GM19324 (cell line): ENCODE measurements around the gene CARMIL3.
"Not testable (repeated sequence)": the region's sequence is repeated elsewhere in the genome, so short reads cannot be mapped to it uniquely, and the experiment has no call there.

ENCODE experiments used
- ATAC-seq: cut with Tn5 transposase; IDR thresholded peaks from one replicate; pipeline ENCODE4 v1.9.1; 2021; ENCODE audit warnings: mild to moderate bottlenecking, moderate library complexity; ENCODE audit not compliant: unreplicated experiment, low FRiP score

The CARMIL3 gene

DNA sequence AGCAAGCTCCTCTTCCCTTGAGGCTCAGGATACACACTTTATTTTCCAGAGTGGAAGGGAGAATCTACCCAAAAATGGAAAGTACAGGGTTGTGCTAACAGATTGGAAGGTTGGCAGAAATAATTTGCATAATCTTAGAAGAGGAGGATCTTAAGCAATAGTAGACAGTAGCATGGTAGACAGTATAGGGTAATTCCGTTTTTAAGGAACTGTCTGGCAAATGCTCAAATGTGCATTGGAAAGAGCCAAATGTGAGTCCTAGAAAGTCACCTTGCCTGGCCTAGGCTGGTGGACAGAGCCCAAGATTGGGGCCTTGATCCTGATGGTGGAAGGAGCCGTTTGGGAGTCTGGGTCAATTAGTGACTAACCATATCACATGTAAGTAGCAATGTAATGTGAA is 13.1 kb upstream of the CARMIL3 start:
- no peak for ATAC-seq

- no peak for ATAC-seq
Observed at GRCh38 chr14:24040692-24041091, 11.1 kb upstream of the CARMIL3 start.

- ATAC-seq: no peak
Observed at GRCh38 chr14:24042746-24043145, 9.1 kb upstream of the CARMIL3 start.

GRCh38 chr14:24049002-24049401 is 2.8 kb upstream of the CARMIL3 start:
- ATAC-seq: not testable (repeated sequence)

- not testable (repeated sequence) for ATAC-seq
Observed at GRCh38 chr14:24050753-24051152, 1.1 kb upstream of the CARMIL3 start.

DNA sequence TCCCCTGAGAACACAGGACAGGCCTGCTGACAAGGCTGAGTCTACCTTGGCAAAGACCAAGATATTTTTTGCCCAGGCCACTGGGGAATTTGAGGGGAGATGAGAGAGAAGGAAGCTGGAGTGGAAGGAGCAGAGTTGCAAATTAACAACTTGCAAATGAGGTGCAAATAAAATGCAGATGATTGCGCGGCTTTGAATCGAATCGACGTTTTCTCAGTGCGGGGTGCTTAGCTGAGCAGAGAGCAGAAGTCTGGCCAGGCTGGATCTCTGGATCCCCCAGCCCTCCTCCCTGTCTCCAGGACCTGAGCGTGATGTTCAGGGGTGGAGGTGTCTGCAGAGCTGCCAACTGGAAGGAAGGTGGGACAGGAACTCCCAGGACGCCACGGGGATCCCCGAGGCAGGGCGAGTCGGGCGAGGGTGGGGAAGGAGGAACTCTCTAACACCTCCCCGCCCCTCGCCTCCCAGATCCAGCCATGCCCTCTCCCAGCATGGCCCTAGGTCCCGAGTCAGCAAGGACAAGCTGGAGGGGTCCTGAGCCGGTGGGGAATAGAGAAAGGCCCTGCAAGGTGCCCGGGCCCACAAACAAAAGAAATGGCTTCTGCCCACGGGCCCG is 527 bp upstream of the CARMIL3 start:
- no peak for ATAC-seq

- ATAC-seq: no peak
Observed at GRCh38 chr14:24052656-24053547, 1.1 kb downstream of the CARMIL3 start.

DNA sequence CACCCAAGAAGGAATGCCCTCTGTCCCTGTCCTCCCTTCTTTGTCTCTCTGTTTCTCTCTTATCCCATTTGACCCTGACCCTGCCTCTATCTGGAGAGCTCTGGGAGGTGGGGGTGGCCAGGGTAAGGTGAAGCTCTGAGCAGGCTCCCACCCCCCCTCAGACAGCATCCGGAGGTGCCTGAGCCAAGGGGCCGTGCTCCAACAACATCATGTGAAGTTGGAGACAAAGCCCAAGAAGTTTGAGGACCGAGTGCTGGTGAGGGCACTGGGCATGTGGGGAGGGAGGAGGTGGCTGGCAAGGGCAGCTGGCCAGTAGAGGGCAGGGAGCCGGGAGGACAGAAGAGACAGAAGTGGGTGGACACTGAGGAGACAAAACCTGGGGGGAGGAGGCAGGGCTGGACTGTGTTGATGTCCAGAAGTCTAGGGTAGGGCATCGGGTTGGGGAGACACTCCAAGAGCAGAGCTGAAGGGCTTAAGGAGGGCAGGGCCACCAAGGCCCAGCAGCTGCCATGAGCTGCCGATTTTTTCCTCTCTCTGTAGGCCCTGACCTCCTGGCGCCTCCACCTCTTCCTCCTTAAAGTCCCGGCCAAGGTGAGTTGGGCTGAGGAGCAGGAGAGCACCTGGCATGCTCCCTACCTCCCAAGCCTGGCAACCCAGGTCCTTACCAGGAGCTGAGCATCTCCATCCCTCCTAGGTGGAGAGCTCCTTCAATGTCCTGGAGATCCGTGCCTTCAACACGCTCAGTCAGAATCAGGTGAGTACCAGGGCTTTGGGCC is 1.9 kb downstream of the CARMIL3 start:
- ATAC-seq: no peak

DNA sequence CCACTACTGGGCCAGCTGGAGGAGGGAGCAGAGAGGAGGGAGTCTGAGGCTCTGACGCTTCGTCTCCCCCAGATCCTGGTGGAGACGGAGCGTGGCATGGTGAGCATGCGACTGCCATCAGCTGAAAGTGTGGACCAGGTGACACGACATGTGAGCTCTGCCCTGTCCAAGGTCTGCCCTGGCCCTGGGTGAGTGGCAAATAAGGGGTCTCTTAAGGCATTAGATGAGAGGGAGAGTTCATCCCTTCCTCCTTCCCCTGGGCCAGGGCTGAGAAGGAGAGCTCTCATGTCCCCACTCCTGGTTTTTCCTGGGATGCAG is 2.5 kb downstream of the CARMIL3 start:
- no peak for ATAC-seq

DNA sequence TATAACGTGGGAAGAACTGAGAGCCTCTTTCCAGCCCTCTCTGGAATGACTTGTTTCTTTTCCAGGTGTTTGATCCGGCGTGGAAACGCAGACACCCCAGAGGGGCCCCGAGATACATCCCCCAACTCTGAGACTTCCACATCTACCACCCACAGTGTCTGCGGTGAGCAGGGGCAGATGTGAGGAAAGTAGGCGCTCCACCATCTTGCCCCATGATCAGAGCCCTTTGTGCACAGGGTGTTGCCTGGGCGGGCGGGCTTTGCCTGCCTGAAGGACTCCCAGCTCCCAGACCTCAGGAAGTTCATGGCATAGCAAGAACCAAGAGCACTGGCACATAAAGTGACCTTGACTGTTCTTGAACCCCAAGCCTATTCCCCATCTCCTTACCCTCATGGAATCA is 2.8 kb downstream of the CARMIL3 start:
- ATAC-seq: no peak

DNA sequence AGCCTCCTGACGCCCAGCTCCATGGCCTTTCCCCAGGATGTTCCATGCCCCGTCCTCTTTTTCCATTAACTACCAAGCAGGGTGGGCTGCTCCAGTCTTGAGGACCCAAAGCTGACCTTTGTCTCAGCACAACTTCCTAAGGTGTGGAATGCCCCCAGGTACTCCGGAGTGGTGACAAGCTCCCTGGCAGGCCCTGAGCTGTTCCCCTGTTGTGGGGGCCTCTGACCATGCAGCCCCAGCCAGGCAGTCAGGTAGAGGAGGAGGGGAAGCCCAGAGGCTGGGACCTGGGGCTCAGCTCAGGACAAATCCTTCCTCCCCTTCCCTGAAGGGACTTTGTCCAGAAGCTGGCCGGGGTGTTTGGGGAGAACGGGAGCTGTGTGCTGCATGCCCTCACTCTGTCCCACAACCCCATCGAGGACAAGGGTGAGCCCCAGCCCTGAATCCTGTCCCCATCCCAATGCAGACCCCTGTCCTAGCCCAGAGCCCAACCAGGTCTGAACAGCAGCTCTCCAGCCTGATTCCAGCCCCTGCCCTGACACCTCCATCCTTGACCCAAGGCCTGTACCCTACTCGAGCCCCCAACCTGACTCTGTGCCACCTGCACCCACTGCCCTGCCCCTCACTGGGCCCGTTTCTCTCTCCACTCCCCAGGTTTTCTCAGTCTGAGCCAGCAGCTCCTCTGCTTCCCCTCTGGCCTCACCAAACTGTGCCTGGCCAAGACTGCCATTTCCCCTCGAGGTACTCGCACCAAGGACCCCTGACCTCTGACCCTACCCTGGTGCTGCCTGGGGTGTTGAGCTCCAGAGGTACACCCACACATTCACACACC is 4.4 kb downstream of the CARMIL3 start:
- ATAC-seq: no peak

GRCh38 chr14:24056800-24057184 is 5.0 kb downstream of the CARMIL3 start:
- no peak for ATAC-seq

- no peak for ATAC-seq
Observed at GRCh38 chr14:24057271-24057670, 5.5 kb downstream of the CARMIL3 start.

DNA sequence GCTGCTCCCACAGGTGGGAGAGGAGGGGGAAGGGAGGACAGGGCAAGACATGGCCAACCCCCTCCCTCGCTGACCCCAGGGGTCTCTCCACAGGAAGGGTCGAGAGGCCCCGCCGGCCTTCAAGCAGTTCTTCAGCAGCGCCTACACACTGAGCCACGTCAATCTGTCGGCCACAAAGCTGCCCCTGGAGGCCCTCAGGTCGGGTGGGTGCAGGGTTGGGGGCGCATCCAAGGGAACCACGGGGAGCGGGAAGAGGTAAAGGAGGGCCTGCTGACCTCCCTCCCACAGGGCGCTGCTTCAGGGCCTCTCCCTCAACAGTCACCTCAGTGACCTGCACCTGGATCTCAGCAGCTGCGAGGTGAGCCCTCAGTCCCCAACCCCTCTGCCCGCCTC is 6.1 kb downstream of the CARMIL3 start:
- no peak for ATAC-seq

DNA sequence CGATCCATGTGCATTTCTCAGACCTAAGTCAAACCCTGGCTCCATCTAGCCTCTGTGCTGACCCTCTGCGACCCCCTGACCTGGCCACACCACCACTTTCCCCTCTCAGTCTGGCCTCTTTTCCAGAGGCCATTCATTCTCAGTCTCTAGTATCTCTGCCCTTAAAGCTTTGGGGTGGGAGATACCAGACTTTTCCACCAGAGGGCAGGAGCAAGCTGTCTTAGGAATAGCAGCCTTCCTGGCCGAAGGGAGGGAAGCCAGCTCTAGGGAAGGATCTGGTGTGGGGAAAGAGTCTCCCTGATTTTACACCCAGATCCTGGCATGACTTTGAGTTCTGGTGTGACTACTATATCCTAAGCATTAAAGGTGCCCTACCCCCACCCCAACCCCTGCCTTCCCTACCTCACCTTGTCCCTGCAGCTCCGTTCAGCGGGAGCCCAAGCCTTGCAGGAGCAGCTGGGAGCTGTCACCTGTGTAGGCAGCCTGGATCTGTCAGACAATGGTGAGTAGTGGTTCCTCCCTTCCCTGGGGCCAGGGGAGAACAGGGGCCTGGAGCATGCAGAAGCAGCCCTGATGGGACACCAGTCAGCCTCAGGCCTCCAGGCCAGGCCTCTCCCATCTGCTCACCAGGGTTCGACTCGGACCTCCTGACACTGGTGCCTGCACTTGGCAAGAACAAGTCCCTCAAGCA is 6.6 kb downstream of the CARMIL3 start:
- ATAC-seq: peak; percentile 48

DNA sequence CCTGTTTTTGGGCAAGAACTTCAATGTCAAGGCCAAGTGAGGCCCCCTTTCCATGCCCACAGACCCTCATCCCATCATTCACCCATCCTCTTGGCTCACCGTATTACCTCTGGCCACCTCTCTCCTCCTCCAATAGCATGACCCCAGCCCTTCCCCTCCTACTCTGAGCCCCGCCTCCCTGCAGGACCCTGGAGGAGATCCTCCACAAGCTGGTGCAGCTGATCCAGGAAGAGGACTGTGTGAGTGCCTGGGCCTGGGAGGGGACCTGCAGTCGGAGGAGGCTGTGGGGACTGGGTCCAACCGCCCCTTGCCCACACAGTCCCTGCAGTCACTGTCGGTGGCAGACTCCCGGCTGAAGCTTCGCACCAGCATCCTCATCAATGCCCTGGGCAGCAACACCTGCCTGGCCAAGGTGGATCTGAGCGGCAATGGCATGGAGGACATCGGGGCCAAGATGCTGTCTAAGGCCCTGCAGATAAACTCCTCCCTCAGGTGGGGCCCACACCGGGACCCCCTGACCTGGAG is 7.2 kb downstream of the CARMIL3 start:
- ATAC-seq: no peak

DNA sequence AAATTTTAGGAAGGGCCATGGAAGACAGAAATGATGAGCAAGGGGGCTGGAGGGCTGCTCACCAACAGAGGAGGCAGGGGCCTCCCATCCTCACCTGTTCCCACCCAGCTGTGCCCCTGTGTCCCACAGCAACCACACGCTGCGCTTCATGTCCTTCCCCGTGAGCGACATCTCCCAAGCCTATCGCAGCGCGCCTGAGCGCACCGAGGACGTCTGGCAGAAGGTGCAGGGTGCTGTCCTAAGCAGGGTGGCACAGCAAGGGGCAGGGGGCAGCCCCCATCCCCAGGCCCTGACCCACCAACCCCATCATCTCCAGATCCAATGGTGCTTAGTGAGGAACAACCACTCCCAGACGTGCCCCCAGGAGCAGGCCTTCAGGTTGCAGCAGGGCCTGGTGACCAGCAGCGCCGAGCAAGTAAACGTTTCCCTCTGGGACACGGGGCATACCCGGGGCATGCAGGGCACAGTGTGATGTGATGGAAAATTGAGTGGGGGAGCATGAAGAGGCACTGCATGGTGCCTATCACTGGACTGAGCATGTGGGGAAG is 8.1 kb downstream of the CARMIL3 start:
- ATAC-seq: no peak

- ATAC-seq: no peak
Observed at GRCh38 chr14:24060443-24060842, 8.6 kb downstream of the CARMIL3 start.
